ENCODE data around the gene PADI2.

GRCh38 chr1:17023102-17023501 lies 96.1 kb downstream of the PADI2 start:
- TF ChIP-seq CTCF (conservative IDR thresholded peaks at IDR 0.05; ENCODE audit: low read length) (no peak), EZH2phosphoT487 (IDR thresholded peaks at IDR 0.05; ENCODE audit: borderline replicate concordance, low read depth, low read length) (no peak)

All from OCI-LY7 (cell line).